Muscle of leg (tissue), 11 donors: Measurements from ENCODE around the gene ITGAL. TPM values are rescaled to one million over a fixed set of nuclear protein-coding genes. Genes with fewer than 3 reads are reported as not detected.
A peak's percentile ranks its signal among the peaks of the same experiment; 100 is the strongest.

Source experiments
- DNase-seq: peaks from one replicate; pipeline ENCODE4 v3.0.0; 2013
- H3K27ac ChIP-seq: one replicate; pipeline ENCODE4 v1.5.1; 2013; ENCODE audit warnings: mild to moderate bottlenecking, low read length, control low read depth
- H3K27me3 ChIP-seq: one replicate; pipeline ENCODE4 v1.6.1; 2013; ENCODE audit warnings: low read length; ENCODE audit not compliant: control insufficient read depth, insufficient read depth
- H3K36me3 ChIP-seq: one replicate; pipeline ENCODE4 v1.6.1; 2013; ENCODE audit warnings: low read length; ENCODE audit not compliant: control insufficient read depth, insufficient read depth
- H3K4me1 ChIP-seq: one replicate; pipeline ENCODE4 v1.6.1; 2013; ENCODE audit warnings: low read length; ENCODE audit not compliant: control insufficient read depth, insufficient read depth
- H3K4me3 ChIP-seq: one replicate; pipeline ENCODE4 v1.5.1; 2013; ENCODE audit warnings: low read length, control low read depth
- H3K9me3 ChIP-seq: replicated peaks from 2 replicates; pipeline ENCODE4 v1.6.1; 2013; ENCODE audit warnings: low read depth, low read length; ENCODE audit not compliant: control insufficient read depth
- WGBS: methylation state at CpG from one replicate; pipeline ENCODE4 v1.1.5; 2013; ENCODE audit warnings: missing lambda C conversion rate; ENCODE audit not compliant: insufficient coverage; 5-methylcytosine and 5-hydroxymethylcytosine counted together
- polyA plus RNA-seq, 8 donors: library from polyadenylated mRNA; unstranded; fragments of 120-200 nt; gene quantifications; one replicate each; pipeline versions ENCODE4 v1.2.1 to v1.2.3, GENCODE V29; 2013; ENCODE audit warnings: inconsistent platforms in 1 of 8, low replicate concordance in 1 of 8; ENCODE audit not compliant: insufficient read length in 8 of 8, insufficient read depth in 1 of 8
- total RNA-seq: library from RNA; stranded (reverse); fragments of 120-200 nt; gene quantifications from one replicate; pipeline ENCODE4 v1.2.4, GENCODE V29; 2013

Gene ITGAL
- total and polyA plus RNA-seq, 9 donors, result 0.89 to 2.8 (median 2.1) TPM

GRCh38 chr16:30526137-30526822 is 53.7 kb downstream of the ITGAL start, which contains the start of gene ZNF768:
TSS of gene ZNF768 (minus strand) at chr16:30526566. CDS start at chr16:30526413, 153 bp downstream.
- Histone ChIP-seq H3K27ac (peak within 1 kb of the TSS; percentile 100), H3K27me3 (no peaks in the 10 kb centered on the region), H3K4me1 (peaks cover 33% of the 10 kb centered on the region), H3K4me3 (peak within 1 kb of the TSS; percentile 92), H3K9me3 (no peaks in the 10 kb centered on the region), H3K36me3 (peaks cover 25% of the 10 kb centered on the region)
- peak; percentile 46 for DNase-seq
- WGBS, result under 1% methylated on average over 67 of the region's 73 CpGs

- DNase-seq, result peak; percentile 99
- WGBS, result 0% methylated on average over 61 of the region's 79 CpGs
- Histone ChIP-seq H3K4me1 (peaks cover 31% of the 10 kb centered on the region), H3K27me3 (no peaks in the 10 kb centered on the region), H3K4me3 (peak overlapping the region; percentile 92), H3K36me3 (peaks cover 32% of the 10 kb centered on the region), H3K9me3 (no peaks in the 10 kb centered on the region), H3K27ac (peak overlapping the region; percentile 100)
Measured at GRCh38 chr16:30526823-30527634, 54.5 kb downstream of the ITGAL start.

- Histone ChIP-seq H3K27ac (peak overlapping the region; percentile 100), H3K4me3 (peak overlapping the region; percentile 92), H3K9me3 (no peaks in the 10 kb centered on the region), H3K27me3 (no peaks in the 10 kb centered on the region), H3K4me1 (peaks cover 28% of the 10 kb centered on the region), H3K36me3 (peaks cover 39% of the 10 kb centered on the region)
- 14% methylated on average over 6 of the region's 14 CpGs for WGBS
- DNase-seq, result no peak
Measured at GRCh38 chr16:30527635-30528178, 55.2 kb downstream of the ITGAL start.

- Histone ChIP-seq H3K36me3 (peaks cover 45% of the 10 kb centered on the region), H3K9me3 (no peaks in the 10 kb centered on the region), H3K27ac (no peak overlapping the region), H3K27me3 (no peaks in the 10 kb centered on the region), H3K4me1 (peaks cover 38% of the 10 kb centered on the region), H3K4me3 (no peak overlapping the region)
- DNase-seq, result no peak
- WGBS, result 87% methylated on average over 3 of the region's 4 CpGs
Measured at GRCh38 chr16:30528799-30529457, 56.4 kb downstream of the ITGAL start.

- Histone ChIP-seq H3K4me1 (peaks cover 35% of the 10 kb centered on the region), H3K27me3 (no peaks in the 10 kb centered on the region), H3K36me3 (peaks cover 31% of the 10 kb centered on the region), H3K27ac (no peak overlapping the region), H3K9me3 (no peaks in the 10 kb centered on the region), H3K4me3 (no peak overlapping the region)
- DNase-seq, result no peak
- 78% methylated on average over 4 of the region's 13 CpGs for WGBS
Measured at GRCh38 chr16:30530163-30531037, 57.9 kb downstream of the ITGAL start.

GRCh38 chr16:30532285-30533145 is 60.0 kb downstream of the ITGAL start:
- H3K4me1 ChIP-seq, result peaks cover 32% of the 10 kb centered on the region
- 94% methylated on average over 54 of the region's 57 CpGs for WGBS
- H3K27ac ChIP-seq, result no peak overlapping the region
- DNase-seq, result no peak
- H3K4me3 ChIP-seq, result no peak overlapping the region
- H3K27me3 ChIP-seq, result no peaks in the 10 kb centered on the region
- no peaks in the 10 kb centered on the region for H3K9me3 ChIP-seq
- peaks cover 31% of the 10 kb centered on the region for H3K36me3 ChIP-seq

- WGBS, result 52% methylated on average over 11 of the region's 11 CpGs
- H3K4me1 ChIP-seq, result peaks cover 26% of the 10 kb centered on the region
Measured at GRCh38 chr16:30533146-30533522, 60.6 kb downstream of the ITGAL start.

GRCh38 chr16:30533748-30534367 is 61.3 kb downstream of the ITGAL start:
- DNase-seq, result no peak
- WGBS, result 12% methylated on average over 24 of the region's 29 CpGs

More at GRCh38 chr16:30533146-30533522, 60.6 kb downstream of the ITGAL start:
- Histone ChIP-seq H3K9me3 (no peaks in the 10 kb centered on the region), H3K27me3 (no peaks in the 10 kb centered on the region), H3K36me3 (peaks cover 31% of the 10 kb centered on the region), H3K4me3 (no peak overlapping the region), H3K27ac (no peak overlapping the region)
- DNase-seq, result no peak

More at GRCh38 chr16:30533748-30534367, 61.3 kb downstream of the ITGAL start:
- H3K27ac ChIP-seq, result peak overlapping the region; percentile 98
- no peaks in the 10 kb centered on the region for H3K9me3 ChIP-seq
- H3K4me1 ChIP-seq, result peaks cover 24% of the 10 kb centered on the region
- peaks cover 31% of the 10 kb centered on the region for H3K36me3 ChIP-seq
- peak overlapping the region; percentile 93 for H3K4me3 ChIP-seq
- no peaks in the 10 kb centered on the region for H3K27me3 ChIP-seq
